Memory B cell (primary cell): ENCODE data around the gene BCL2L15.

ENCODE experiments used
- ATAC-seq: fragments of 150-1000 bp; cut with Tn5 transposase; 2 replicates; pipeline ENCODE4 v1.10.0; 2021; ENCODE audit warnings: low read depth, mild to moderate bottlenecking, moderate library complexity
- DNase-seq, 2 donors: peaks; one replicate each; pipeline ENCODE4 v3.0.0; 2022; ENCODE audit warnings: low spot score in 2 of 2
- H3K27ac Mint-ChIP-seq: one replicate; pipeline ENCODE4 v1.8.0; 2022; ENCODE audit warnings: mild to moderate bottlenecking, moderate library complexity, mixed read lengths
- H3K27me3 Mint-ChIP-seq: one replicate; pipeline ENCODE4 v1.8.0; 2022; ENCODE audit warnings: mixed read lengths
- H3K36me3 Mint-ChIP-seq: one replicate; pipeline ENCODE4 v1.8.0; 2022; ENCODE audit warnings: mild to moderate bottlenecking, mixed read lengths
- H3K4me1 Mint-ChIP-seq: one replicate; pipeline ENCODE4 v1.8.0; 2022; ENCODE audit warnings: mixed read lengths
- H3K4me3 Mint-ChIP-seq: one replicate; pipeline ENCODE4 v1.8.0; 2022; ENCODE audit warnings: mild to moderate bottlenecking, moderate library complexity, mixed read lengths
- H3K9me3 Mint-ChIP-seq: one replicate; pipeline ENCODE4 v1.8.0; 2022; ENCODE audit warnings: mixed read lengths

The BCL2L15 gene

DNA sequence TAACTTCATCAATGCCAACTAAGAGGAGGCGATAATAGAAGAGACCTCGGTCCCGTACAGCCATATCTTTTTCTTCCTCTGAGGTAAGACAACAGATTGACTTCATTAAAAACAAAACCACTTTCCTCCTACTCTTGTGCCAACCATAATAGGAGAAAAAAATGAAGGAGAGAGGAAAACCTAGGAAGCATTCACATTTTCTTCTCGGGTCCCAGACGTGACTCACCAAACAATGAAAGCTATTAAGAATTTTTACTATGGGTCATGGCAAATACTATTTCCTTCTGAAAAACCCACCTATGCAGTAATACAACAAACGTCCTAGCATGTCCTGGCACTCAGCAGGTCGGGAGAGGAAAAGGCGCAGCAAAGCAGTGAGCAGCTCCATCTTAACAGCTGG, 8.6 kb upstream of the BCL2L15 start:
- Mint-ChIP-seq H3K27ac (no peak overlapping the region), H3K4me1 (peaks cover 4% of the 10 kb centered on the region), H3K27me3 (no peaks in the 10 kb centered on the region), H3K4me3 (no peak overlapping the region), H3K36me3 (peaks cover 32% of the 10 kb centered on the region), H3K9me3 (no peaks in the 10 kb centered on the region)
- ATAC-seq (no peak), DNase-seq (no peak)

DNA sequence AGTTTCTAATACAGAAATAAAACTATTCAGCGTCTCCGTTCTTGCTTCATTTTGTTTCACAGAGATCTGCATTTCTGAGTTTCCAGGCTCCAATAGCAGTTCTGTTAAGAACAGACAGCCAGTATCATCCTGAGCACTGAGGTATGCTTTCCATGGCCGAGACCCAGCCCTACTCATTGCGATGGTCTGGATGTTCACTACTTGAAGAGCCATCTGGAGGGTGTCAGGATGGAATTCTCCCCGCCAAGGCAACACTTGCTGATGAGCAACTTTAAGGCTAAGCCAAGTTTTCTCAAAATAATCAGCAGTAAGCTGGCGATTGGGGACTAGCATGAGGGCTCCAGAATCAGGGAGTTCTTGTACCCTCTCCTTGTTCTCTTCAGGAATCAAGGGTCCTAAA, 7.7 kb upstream of the BCL2L15 start:
- Mint-ChIP-seq H3K9me3 (no peaks in the 10 kb centered on the region), H3K4me3 (no peak overlapping the region), H3K27ac (peak overlapping the region; percentile 52), H3K4me1 (peaks cover 4% of the 10 kb centered on the region), H3K27me3 (no peaks in the 10 kb centered on the region), H3K36me3 (peaks cover 31% of the 10 kb centered on the region)
- no peak for ATAC-seq
- DNase-seq, result no peak

- Mint-ChIP-seq H3K36me3 (peaks cover 21% of the 10 kb centered on the region), H3K9me3 (no peaks in the 10 kb centered on the region), H3K27me3 (no peaks in the 10 kb centered on the region), H3K4me3 (no peak overlapping the region), H3K4me1 (peaks cover 4% of the 10 kb centered on the region), H3K27ac (peak overlapping the region; percentile 52)
- DNase-seq (no peak), ATAC-seq (no peak)
Observed at GRCh38 chr1:113893267-113893666, 5.9 kb upstream of the BCL2L15 start.

DNA sequence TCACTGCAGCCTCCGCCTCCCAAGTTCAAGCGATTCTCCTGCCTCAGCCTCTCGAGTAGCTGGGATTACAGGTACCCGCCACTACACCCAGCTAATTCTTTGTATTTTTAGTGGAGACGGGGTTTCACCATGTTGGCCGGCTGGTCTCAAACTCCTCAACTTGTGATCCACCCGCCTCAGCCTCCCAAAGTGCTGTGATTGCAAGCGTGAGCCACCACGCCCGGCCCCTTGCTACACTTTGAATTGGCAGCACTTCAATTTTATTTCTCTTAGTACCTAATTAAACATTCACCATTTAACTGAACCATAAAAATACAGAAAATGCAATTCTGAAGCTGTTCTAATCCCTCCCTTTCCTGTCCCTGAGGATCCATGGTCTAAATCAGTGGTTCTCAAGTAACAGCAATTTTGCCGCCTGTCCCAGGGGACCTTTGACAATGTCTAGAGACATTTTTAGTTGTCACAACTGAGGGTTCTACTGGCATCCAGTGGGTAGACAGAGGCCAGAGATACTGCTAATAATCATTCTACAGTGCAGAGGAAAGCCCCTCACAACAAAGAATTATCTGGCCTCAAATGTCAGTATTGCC, 4.3 kb upstream of the BCL2L15 start:
- DNase-seq, result no peak
- no peak overlapping the region for H3K4me3 Mint-ChIP-seq
- peaks cover 13% of the 10 kb centered on the region for H3K36me3 Mint-ChIP-seq

GRCh38 chr1:113890816-113891215, 3.4 kb upstream of the BCL2L15 start:
- Mint-ChIP-seq H3K27me3 (no peaks in the 10 kb centered on the region), H3K27ac (no peak overlapping the region), H3K36me3 (peaks cover 13% of the 10 kb centered on the region), H3K9me3 (no peaks in the 10 kb centered on the region), H3K4me1 (no peaks in the 10 kb centered on the region), H3K4me3 (no peak overlapping the region)
- ATAC-seq (no peak), DNase-seq (no peak)

More for the DNA sequence above, 4.3 kb upstream of the BCL2L15 start:
- Mint-ChIP-seq H3K27ac (no peak overlapping the region), H3K4me1 (no peaks in the 10 kb centered on the region), H3K9me3 (no peaks in the 10 kb centered on the region), H3K27me3 (no peaks in the 10 kb centered on the region)
- no peak for ATAC-seq

DNA sequence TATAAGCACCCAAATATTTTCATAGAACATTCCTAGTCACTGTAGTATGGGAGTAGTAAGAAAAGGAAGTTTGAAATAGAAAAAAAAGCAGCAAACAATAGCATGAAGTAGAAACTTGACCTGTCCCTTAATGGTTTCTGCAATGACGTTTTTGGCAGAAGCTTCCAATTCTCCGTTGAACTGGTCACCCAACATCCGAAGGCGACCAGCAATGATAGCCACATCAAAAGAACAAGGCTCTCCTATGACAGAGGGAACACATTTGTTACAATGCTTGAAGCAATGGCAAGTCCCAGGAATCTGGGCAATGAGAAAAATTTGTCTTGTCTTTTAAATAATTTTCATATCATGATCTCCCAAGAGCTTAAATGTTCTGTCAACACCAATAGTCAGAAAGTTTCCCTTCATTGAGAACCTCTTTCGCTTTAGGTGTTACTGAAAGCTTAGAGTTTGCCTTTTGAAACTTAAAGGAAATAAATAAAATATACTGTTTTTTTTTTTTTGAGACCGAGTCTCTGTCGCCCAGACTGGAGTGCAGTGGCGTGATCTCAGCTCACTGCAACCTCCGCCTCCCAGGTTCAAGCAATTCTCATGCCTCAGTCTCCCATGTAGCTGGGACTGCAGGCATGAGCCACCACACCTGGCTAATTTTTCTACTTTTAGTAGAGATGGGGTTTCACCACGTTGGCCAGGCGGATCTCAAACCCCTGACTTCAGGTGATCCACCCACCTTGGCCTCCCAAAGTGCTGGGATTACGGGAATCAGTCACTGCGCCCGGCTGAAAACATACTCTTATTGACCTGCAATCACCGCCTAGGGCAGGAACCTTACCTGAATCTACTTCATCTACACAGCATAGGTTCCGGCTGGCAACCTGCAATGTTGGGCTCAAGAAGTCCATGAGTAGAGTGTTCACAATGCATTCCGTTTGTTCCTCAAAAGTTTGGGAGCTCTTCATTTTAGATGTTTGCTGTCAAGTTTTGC, 672 bp downstream of the BCL2L15 start:
- Mint-ChIP-seq H3K9me3 (no peaks in the 10 kb centered on the region), H3K36me3 (peaks cover 4% of the 10 kb centered on the region), H3K27me3 (no peaks in the 10 kb centered on the region), H3K4me1 (no peaks in the 10 kb centered on the region), H3K27ac (no peak overlapping the region), H3K4me3 (no peak overlapping the region)
- ATAC-seq (no peak), DNase-seq (no peak)

- Mint-ChIP-seq H3K27ac (no peak overlapping the region), H3K4me1 (no peaks in the 10 kb centered on the region), H3K27me3 (no peaks in the 10 kb centered on the region), H3K4me3 (no peak overlapping the region), H3K36me3 (peaks cover 1% of the 10 kb centered on the region), H3K9me3 (no peaks in the 10 kb centered on the region)
- DNase-seq, result no peak
- ATAC-seq, result no peak
Observed at GRCh38 chr1:113881661-113882060, 5.7 kb downstream of the BCL2L15 start.

- no peaks in the 10 kb centered on the region for H3K36me3 Mint-ChIP-seq
- H3K9me3 Mint-ChIP-seq, result no peaks in the 10 kb centered on the region
- no peak overlapping the region for H3K4me3 Mint-ChIP-seq
- no peak for ATAC-seq
- no peak for DNase-seq
- no peak overlapping the region for H3K27ac Mint-ChIP-seq
- peaks cover under 1% of the 10 kb centered on the region for H3K4me1 Mint-ChIP-seq
- H3K27me3 Mint-ChIP-seq, result no peaks in the 10 kb centered on the region
Observed at GRCh38 chr1:113879739-113880038, 7.7 kb downstream of the BCL2L15 start.

DNA sequence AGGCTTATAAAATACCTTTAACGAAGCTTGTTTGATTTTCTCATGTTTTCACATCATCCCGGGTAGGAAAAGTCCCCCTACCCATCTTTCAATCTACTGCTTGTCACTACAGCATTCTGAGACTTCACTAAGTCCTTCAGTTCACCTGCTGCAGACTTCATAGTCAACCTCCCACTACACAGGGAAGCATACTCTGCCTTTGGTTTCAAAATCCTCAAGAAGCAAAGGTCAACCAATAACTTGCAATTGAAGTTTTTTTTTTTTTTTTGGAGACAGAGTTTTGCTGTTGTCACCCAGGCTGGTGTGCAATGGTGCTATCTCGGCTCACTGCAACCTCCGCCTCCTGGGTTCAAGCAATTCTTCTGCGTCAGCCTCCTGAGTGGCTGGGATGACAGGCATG, 11.2 kb downstream of the BCL2L15 start:
- Mint-ChIP-seq H3K9me3 (no peaks in the 10 kb centered on the region), H3K4me1 (peaks cover 12% of the 10 kb centered on the region), H3K36me3 (no peaks in the 10 kb centered on the region), H3K27ac (no peak overlapping the region), H3K27me3 (no peaks in the 10 kb centered on the region), H3K4me3 (no peak overlapping the region)
- ATAC-seq, result no peak
- no peak for DNase-seq

GRCh38 chr1:113875714-113876113, 11.7 kb downstream of the BCL2L15 start:
- peaks cover 12% of the 10 kb centered on the region for H3K4me1 Mint-ChIP-seq
- H3K27me3 Mint-ChIP-seq, result no peaks in the 10 kb centered on the region
- ATAC-seq (no peak), DNase-seq (no peak)
- no peak overlapping the region for H3K27ac Mint-ChIP-seq
- H3K36me3 Mint-ChIP-seq, result no peaks in the 10 kb centered on the region
- H3K9me3 Mint-ChIP-seq, result no peaks in the 10 kb centered on the region
- no peak overlapping the region for H3K4me3 Mint-ChIP-seq

GRCh38 chr1:113874012-113874879, 13.1 kb downstream of the BCL2L15 start:
- Mint-ChIP-seq H3K27me3 (no peaks in the 10 kb centered on the region), H3K9me3 (no peaks in the 10 kb centered on the region), H3K4me3 (no peak overlapping the region), H3K36me3 (no peaks in the 10 kb centered on the region), H3K27ac (peak overlapping the region; percentile 56), H3K4me1 (peaks cover 15% of the 10 kb centered on the region)
- ATAC-seq (no peak), DNase-seq (no peak)

GRCh38 chr1:113872219-113872935, 15.0 kb downstream of the BCL2L15 start:
- Mint-ChIP-seq H3K9me3 (no peaks in the 10 kb centered on the region), H3K36me3 (peaks cover 4% of the 10 kb centered on the region), H3K4me3 (peak overlapping the region; percentile 86), H3K4me1 (peaks cover 28% of the 10 kb centered on the region), H3K27ac (peak overlapping the region; percentile 96), H3K27me3 (no peaks in the 10 kb centered on the region)
- no peak for DNase-seq
- ATAC-seq, result peak; percentile 6

DNA sequence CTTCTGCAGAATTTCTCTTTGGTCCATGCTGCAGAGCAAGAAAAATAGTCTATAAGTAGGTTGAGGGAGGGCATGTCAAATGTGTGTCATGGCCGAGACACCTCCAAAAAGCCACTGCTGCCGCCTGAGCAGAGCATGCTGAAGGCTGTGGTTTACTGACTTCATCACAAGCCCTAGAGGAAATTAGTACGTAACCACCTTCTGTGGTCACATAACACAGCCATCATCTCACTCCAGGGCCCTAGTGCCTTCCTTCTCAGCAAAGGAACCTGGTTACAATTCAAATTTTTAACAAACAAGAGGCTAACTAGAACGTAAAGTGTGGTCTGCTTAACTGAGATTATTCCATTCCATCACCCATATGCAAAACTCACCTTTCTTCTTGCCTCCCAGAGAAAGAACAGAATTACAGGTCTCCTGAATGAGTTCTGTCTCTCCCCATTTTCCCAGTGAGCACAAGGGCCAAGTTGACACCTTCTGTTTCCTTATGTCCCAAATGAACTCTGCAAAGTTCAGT, 15.7 kb downstream of the BCL2L15 start, which contains the start of gene PTPN22:
PTPN22 (minus strand) TSS at position 116 of the 517 bp plus-strand sequence.
- peak; percentile 99 for ATAC-seq
- Mint-ChIP-seq H3K27ac (peak within 1 kb of the TSS; percentile 96), H3K36me3 (peaks cover 4% of the 10 kb centered on the region), H3K4me3 (peak within 1 kb of the TSS; percentile 86), H3K9me3 (no peaks in the 10 kb centered on the region), H3K4me1 (peaks cover 30% of the 10 kb centered on the region), H3K27me3 (no peaks in the 10 kb centered on the region)
- DNase-seq, result peak; percentile 40 to 75
